Peyer's patch (tissue), 4 donors: Measurements from ENCODE around the gene SLC16A11.
"Not testable (repeated sequence)": the region's sequence is repeated elsewhere in the genome, so short reads cannot be mapped to it uniquely, and the experiment has no call there.

ENCODE experiments used
- CTCF ChIP-seq, 6 experiments: fragments of 450-650 bp in 4 of 6; fragments of 200-600 bp in 2 of 6; sonication (generic) in 1 of 6; IDR thresholded peaks; one replicate each; pipeline ENCODE4 v1.5.1; 2017 to 2019; ENCODE audit warnings: antibody characterized with exemption in 6 of 6, mild to moderate bottlenecking in 3 of 6, moderate library complexity in 1 of 6
- POLR2A ChIP-seq, 2 donors: fragments of 450-650 bp; IDR thresholded peaks; one replicate each; pipeline ENCODE4 v1.5.1; 2017; ENCODE audit warnings: antibody characterized with exemption in 2 of 2, mild to moderate bottlenecking in 2 of 2, moderate library complexity in 2 of 2

- TF ChIP-seq CTCF, POLR2A (IDR thresholded peaks at IDR 0.05): not testable (repeated sequence)
Measured at GRCh38 chr17:7088442-7088841, 44.5 kb upstream of the SLC16A11 start.
